Tibial artery (tissue), 4 donors: ENCODE data around the gene TFB1M.
"Not testable (repeated sequence)": the region's sequence is repeated elsewhere in the genome, so short reads cannot be mapped to it uniquely, and the experiment has no call there.

Source experiments
- DNase-seq, 2 donors: peaks; one replicate each; pipeline ENCODE4 v3.0.0-alpha.2; 2019
- H3K27ac ChIP-seq, 2 donors: fragments of 200-600 bp; sonication (generic) in 1 of 2; 1 replicate in 1 of 2; 2 replicates in 1 of 2; pipeline ENCODE4 v1.5.1; 2018 to 2019; ENCODE audit warnings: mild to moderate bottlenecking in 1 of 2
- H3K27me3 ChIP-seq, 2 donors: fragments of 200-600 bp; sonication (generic) in 1 of 2; one replicate each; pipeline versions ENCODE4 v1.5.1 to v1.6.0; 2016 to 2019
- H3K36me3 ChIP-seq, 3 donors: fragments of 200-600 bp; sonication (generic) in 2 of 3; one replicate each; pipeline ENCODE4 v1.5.1; 2016 to 2019; ENCODE audit warnings: mild to moderate bottlenecking in 2 of 3
- H3K4me1 ChIP-seq, 4 donors: fragments of 200-600 bp; sonication (generic) in 2 of 4; 1 replicate in 3 of 4; 2 replicates in 1 of 4; pipeline ENCODE4 v1.5.1; 2016 to 2019
- H3K4me3 ChIP-seq, 2 donors: fragments of 200-600 bp; sonication (generic) in 1 of 2; 1 replicate in 1 of 2; 2 replicates in 1 of 2; pipeline ENCODE4 v1.5.1; 2018 to 2019; ENCODE audit warnings: mild to moderate bottlenecking in 2 of 2
- H3K9me3 ChIP-seq, 3 donors: fragments of 200-600 bp; sonication (generic) in 1 of 3; one replicate each; pipeline ENCODE4 v1.5.1; 2016 to 2019
- intact Hi-C: fragments of 100-400 bp; cut with DNase I; formaldehyde crosslinking; loops from one replicate; pipeline ENCODE4 v1.15.0; 2023; ENCODE audit warnings: low total_unique reads
- TF ChIP-seq, protein P1 (sequence below), 2 experiments: fragments of 200-600 bp in 1 of 2; fragments of 450-650 bp in 1 of 2; IDR thresholded peaks; one replicate each; pipeline ENCODE4 v1.5.1; 2017 to 2019; ENCODE audit warnings: antibody characterized with exemption in 2 of 2, mild to moderate bottlenecking in 1 of 2, moderate library complexity in 1 of 2

The TFB1M gene

DNA sequence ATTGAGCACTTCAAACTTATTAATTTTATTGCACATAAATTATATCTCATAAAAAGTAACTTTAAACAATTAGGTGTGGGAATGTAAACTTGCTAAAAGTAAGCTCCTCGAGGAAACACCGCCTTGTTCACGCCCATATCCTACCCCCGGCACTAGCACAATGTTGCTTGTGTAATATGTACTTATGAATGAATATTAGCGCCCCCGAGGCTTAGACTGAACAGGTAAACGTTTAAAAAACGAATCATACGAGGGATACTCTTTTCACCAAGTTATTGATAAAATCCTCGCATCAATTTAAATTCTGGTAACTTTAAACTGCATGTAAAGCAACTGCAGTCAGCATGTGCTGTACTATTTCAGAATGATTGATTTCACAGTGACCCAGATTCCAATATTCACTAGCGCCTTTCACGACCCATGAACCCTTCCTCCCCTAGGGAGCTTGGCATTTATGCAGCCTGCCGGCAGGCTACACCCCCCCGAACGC lies 637 bp downstream of the TFB1M start:
- no peak for DNase-seq
- Histone ChIP-seq H3K27me3 (no peaks in the 10 kb centered on the region), H3K9me3 (no peaks in the 10 kb centered on the region), H3K36me3 (peaks cover 0 to 5% (median 0%) of the 10 kb centered on the region in 3 donors), H3K4me3 (peak overlapping the region; percentile 86 to 90), H3K4me1 (peaks cover 0 to 12% (median 0%) of the 10 kb centered on the region in 4 donors), H3K27ac (peak overlapping the region; percentile 79 to 85)
- TF ChIP-seq, protein P1, sequence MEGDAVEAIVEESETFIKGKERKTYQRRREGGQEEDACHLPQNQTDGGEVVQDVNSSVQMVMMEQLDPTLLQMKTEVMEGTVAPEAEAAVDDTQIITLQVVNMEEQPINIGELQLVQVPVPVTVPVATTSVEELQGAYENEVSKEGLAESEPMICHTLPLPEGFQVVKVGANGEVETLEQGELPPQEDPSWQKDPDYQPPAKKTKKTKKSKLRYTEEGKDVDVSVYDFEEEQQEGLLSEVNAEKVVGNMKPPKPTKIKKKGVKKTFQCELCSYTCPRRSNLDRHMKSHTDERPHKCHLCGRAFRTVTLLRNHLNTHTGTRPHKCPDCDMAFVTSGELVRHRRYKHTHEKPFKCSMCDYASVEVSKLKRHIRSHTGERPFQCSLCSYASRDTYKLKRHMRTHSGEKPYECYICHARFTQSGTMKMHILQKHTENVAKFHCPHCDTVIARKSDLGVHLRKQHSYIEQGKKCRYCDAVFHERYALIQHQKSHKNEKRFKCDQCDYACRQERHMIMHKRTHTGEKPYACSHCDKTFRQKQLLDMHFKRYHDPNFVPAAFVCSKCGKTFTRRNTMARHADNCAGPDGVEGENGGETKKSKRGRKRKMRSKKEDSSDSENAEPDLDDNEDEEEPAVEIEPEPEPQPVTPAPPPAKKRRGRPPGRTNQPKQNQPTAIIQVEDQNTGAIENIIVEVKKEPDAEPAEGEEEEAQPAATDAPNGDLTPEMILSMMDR (IDR thresholded peaks at IDR 0.05), result no peak
- intact Hi-C loops, result no loop called here

DNA sequence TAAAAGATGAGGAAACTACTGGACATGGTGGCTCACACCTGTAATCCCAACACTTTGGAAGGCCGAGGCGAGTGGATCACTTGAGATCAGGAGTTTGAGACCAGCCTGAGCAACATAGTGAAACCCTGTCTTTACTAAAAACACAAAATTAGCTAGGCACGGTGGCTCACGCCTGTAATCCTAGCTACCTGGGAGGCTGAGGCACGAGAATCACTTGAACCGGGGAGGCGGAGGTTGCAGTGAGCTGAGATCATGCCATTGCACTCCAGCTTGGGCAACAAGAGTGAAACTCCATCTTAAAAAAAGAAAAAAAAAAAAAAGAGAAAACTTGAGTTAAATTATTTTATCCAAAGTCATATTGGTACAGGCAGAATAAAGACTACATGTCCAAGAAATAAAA lies 1.3 kb downstream of the TFB1M start:
- H3K4me3 ChIP-seq, DNase-seq, H3K9me3 ChIP-seq, intact Hi-C loops, H3K27me3 ChIP-seq: not testable (repeated sequence)
- Histone ChIP-seq H3K27ac (peak overlapping the region in 1 of 2 donors; percentile 85), H3K4me1 (peaks cover 0 to 12% (median 0%) of the 10 kb centered on the region in 4 donors), H3K36me3 (peaks cover 0 to 12% (median 0%) of the 10 kb centered on the region in 3 donors)

DNA sequence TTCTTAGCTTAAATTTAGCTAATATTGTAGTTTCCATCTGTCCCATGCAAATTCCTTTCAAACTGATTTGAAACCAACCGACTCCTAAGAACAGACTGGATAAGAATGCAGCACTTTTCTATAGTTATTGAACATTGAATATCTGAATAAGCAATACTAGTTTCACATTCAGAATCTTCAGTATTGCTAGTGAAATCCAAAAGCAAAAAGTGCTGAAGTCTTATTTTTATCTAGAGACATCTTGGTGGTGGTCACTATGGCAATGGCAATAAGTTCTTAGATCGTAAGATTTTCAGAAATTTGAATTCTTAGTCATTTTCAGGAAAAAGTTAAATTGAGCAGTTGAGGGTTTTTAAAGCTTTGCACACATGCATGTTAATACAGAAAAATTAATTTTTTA lies 2.7 kb downstream of the TFB1M start:
- no peak overlapping the region for H3K4me3 ChIP-seq
- no peaks in the 10 kb centered on the region for H3K27me3 ChIP-seq
- no peaks in the 10 kb centered on the region for H3K9me3 ChIP-seq
- TF ChIP-seq, protein P1 (IDR thresholded peaks at IDR 0.05), result no peak
- peaks cover 0 to 12% (median 0%) of the 10 kb centered on the region in 4 donors for H3K4me1 ChIP-seq
- DNase-seq, result no peak
- no peak overlapping the region for H3K27ac ChIP-seq
- intact Hi-C loops, result no loop called here
- H3K36me3 ChIP-seq, result peaks cover 0 to 17% (median 4%) of the 10 kb centered on the region in 3 donors

DNA sequence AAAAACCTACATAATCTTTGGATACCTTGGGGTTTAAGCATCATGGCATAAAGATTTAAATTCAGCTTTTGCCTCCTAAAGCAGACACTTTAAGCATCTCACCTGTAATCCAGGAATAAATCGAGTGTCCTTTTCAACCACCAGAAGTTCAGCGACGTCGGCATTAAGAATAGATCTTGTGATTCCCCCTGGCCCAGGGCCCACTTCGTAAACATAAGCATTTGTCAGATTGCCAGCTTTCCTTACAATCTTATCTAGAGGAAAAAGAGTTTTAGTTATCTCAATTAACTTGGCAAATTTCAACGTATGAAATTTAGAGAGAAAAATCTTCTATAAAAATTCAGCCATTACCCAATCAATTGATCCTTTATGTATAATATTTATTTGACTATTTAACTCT lies 3.2 kb downstream of the TFB1M start:
- Histone ChIP-seq H3K9me3 (no peaks in the 10 kb centered on the region), H3K27ac (no peak overlapping the region), H3K4me1 (peaks cover 0 to 12% (median 0%) of the 10 kb centered on the region in 4 donors), H3K4me3 (no peak overlapping the region), H3K36me3 (peaks cover 0 to 18% (median 4%) of the 10 kb centered on the region in 3 donors), H3K27me3 (no peaks in the 10 kb centered on the region)
- no peak for DNase-seq
- TF ChIP-seq, protein P1 (IDR thresholded peaks at IDR 0.05), result no peak
- intact Hi-C loops, result no loop called here

DNA sequence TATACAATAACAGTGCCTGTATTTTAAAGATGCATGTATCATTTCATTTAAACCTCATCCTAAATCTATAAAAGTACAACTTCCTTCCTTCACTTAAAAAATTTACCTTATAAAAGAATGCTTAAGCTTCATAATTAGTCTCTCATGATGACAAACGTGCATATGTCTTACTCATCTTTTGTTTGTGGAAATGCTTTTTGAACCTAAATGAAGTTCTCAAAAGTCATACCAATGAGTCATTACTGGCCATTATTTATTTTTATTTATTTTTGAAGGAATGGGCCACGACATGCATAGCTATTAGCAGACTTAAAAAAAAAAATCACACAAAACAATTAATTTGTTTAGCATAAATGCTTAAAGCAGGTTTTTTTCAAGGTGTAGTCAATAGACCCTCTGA lies 3.7 kb downstream of the TFB1M start:
- DNase-seq, result no peak
- TF ChIP-seq, protein P1 (IDR thresholded peaks at IDR 0.05), result no peak
- intact Hi-C loops, result no loop called here
- no peaks in the 10 kb centered on the region for H3K9me3 ChIP-seq
- H3K27ac ChIP-seq, result no peak overlapping the region
- peaks cover 0 to 12% (median 0%) of the 10 kb centered on the region in 4 donors for H3K4me1 ChIP-seq
- no peaks in the 10 kb centered on the region for H3K27me3 ChIP-seq
- H3K36me3 ChIP-seq, result peaks cover 0 to 18% (median 4%) of the 10 kb centered on the region in 3 donors
- H3K4me3 ChIP-seq, result no peak overlapping the region

DNA sequence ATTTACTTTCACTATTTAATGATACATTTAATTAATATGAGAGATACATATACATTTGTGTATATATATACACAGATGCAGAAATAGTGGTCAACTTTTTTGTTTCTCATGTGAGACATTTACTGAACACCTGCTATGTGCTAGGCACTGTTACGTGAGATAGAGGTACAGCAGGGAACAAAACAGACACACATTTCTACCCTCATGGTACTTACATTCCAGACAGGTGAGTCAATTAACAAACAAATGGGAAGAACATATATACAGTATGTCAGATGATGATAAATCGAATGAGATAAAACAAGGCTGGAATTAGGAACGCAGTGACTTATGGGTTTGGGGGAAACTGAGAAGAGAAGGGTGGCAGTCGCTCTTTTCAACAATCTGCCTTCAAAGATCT lies 5.1 kb downstream of the TFB1M start:
- Histone ChIP-seq H3K4me1 (peaks cover 0 to 5% (median 0%) of the 10 kb centered on the region in 4 donors), H3K27me3 (no peaks in the 10 kb centered on the region), H3K9me3 (no peaks in the 10 kb centered on the region), H3K27ac (no peak overlapping the region), H3K36me3 (peaks cover 0 to 18% (median 4%) of the 10 kb centered on the region in 3 donors), H3K4me3 (no peak overlapping the region)
- TF ChIP-seq, protein P1 (IDR thresholded peaks at IDR 0.05), result no peak
- DNase-seq, result no peak
- intact Hi-C loops, result no loop called here
